H9 (cell line): Measurements from ENCODE around the gene TSTD1. TPM values are rescaled to one million over a fixed set of nuclear protein-coding genes. Genes with fewer than 3 reads are reported as not detected.

Experiments
- DNase-seq: peaks from one replicate; pipeline ENCODE4 v3.0.0-alpha.2; 2017
- H2AFZ ChIP-seq: one replicate; pipeline ENCODE4 v1.6.1; 2013; ENCODE audit warnings: mild to moderate bottlenecking, low read length, control low read depth, moderate library complexity
- H2AK5ac ChIP-seq: 2 replicates; pipeline ENCODE4 v1.6.1; 2013; ENCODE audit warnings: low read length, control low read depth, mixed read lengths; ENCODE audit not compliant: insufficient read length
- H2BK120ac ChIP-seq: one replicate; pipeline ENCODE4 v1.6.1; 2013; ENCODE audit warnings: low read depth, mild to moderate bottlenecking, low read length, control low read depth, inconsistent platforms; ENCODE audit not compliant: poor library complexity, severe bottlenecking
- H2BK12ac ChIP-seq: 2 replicates; pipeline ENCODE4 v1.6.1; 2013; ENCODE audit warnings: low read length, control low read depth, mixed read lengths, low read depth; ENCODE audit not compliant: insufficient read length
- H2BK15ac ChIP-seq: 2 replicates; pipeline ENCODE4 v1.6.1; 2013; ENCODE audit warnings: low read depth, low read length, control low read depth
- H2BK20ac ChIP-seq: one replicate; pipeline ENCODE4 v1.6.1; 2013; ENCODE audit warnings: low read depth, mild to moderate bottlenecking, low read length, control low read depth, inconsistent platforms; ENCODE audit not compliant: poor library complexity, severe bottlenecking
- H2BK5ac ChIP-seq: 2 replicates; pipeline ENCODE4 v1.6.1; 2013; ENCODE audit warnings: low read length, control low read depth, mixed read lengths; ENCODE audit not compliant: insufficient read length
- H3K14ac ChIP-seq: 2 replicates; pipeline ENCODE4 v1.6.1; 2013; ENCODE audit warnings: low read length, control low read depth; ENCODE audit not compliant: insufficient read depth
- H3K18ac ChIP-seq: 2 replicates; pipeline ENCODE4 v1.6.1; 2013; ENCODE audit warnings: low read depth, mild to moderate bottlenecking, mixed read lengths, low read length, control low read depth; ENCODE audit not compliant: insufficient read length
- H3K23ac ChIP-seq: 2 replicates; pipeline ENCODE4 v1.6.1; 2013; ENCODE audit warnings: low read length, control low read depth, mixed read lengths, low read depth; ENCODE audit not compliant: insufficient read length
- H3K23me2 ChIP-seq: 2 replicates; pipeline ENCODE4 v1.6.1; 2013; ENCODE audit warnings: low read depth, mild to moderate bottlenecking, mixed read lengths, low read length, control low read depth; ENCODE audit not compliant: insufficient read length, poor library complexity, severe bottlenecking
- H3K27ac ChIP-seq: 2 replicates; pipeline ENCODE4 v1.5.1; 2013; ENCODE audit warnings: low read length, control low read depth, mixed read lengths, low read depth; ENCODE audit not compliant: insufficient read length
- H3K27me3 ChIP-seq: 2 replicates; pipeline ENCODE4 v1.6.1; 2013; ENCODE audit warnings: low read length, control low read depth, inconsistent platforms; ENCODE audit not compliant: insufficient read depth
- H3K4ac ChIP-seq: 2 replicates; pipeline ENCODE4 v1.6.1; 2013; ENCODE audit warnings: low read depth, mild to moderate bottlenecking, control low read depth, inconsistent platforms, low read length, moderate library complexity
- H3K4me1 ChIP-seq: 2 replicates; pipeline ENCODE4 v1.6.1; 2013; ENCODE audit warnings: low read length, control low read depth, inconsistent platforms; ENCODE audit not compliant: insufficient read depth
- H3K4me2 ChIP-seq: 2 replicates; pipeline ENCODE4 v1.6.1; 2013; ENCODE audit warnings: low read length, control low read depth, mixed read lengths; ENCODE audit not compliant: insufficient read length, insufficient read depth
- H3K56ac ChIP-seq: 2 replicates; pipeline ENCODE4 v1.6.1; 2013; ENCODE audit warnings: low read depth, mild to moderate bottlenecking, mixed read lengths, low read length, control low read depth; ENCODE audit not compliant: insufficient read length
- H3K79me1 ChIP-seq: 2 replicates; pipeline ENCODE4 v1.6.1; 2013; ENCODE audit warnings: low read depth, mild to moderate bottlenecking, moderate library complexity, low read length, control low read depth, inconsistent platforms; ENCODE audit not compliant: insufficient read depth, poor library complexity, severe bottlenecking
- H3K79me2 ChIP-seq: 2 replicates; pipeline ENCODE4 v1.6.1; 2013; ENCODE audit warnings: low read length, control low read depth, inconsistent platforms; ENCODE audit not compliant: insufficient read depth
- H3K9ac ChIP-seq: 2 replicates; pipeline ENCODE4 v1.6.1; 2013; ENCODE audit warnings: low read length, control low read depth, mixed read lengths; ENCODE audit not compliant: insufficient read length; ENCODE audit errors: extremely low read depth
- H3K9me3 ChIP-seq: one replicate; pipeline ENCODE4 v1.6.1; 2013; ENCODE audit warnings: low read depth, low read length, inconsistent platforms; ENCODE audit not compliant: control insufficient read depth
- H3T11ph ChIP-seq: one replicate; pipeline ENCODE4 v1.6.1; 2013; ENCODE audit warnings: mild to moderate bottlenecking, low read length, control low read depth, inconsistent platforms
- H4K20me1 ChIP-seq: one replicate; pipeline ENCODE4 v1.6.1; 2013; ENCODE audit not compliant: control insufficient read depth, insufficient read length, insufficient read depth
- H4K5ac ChIP-seq: 2 replicates; pipeline ENCODE4 v1.6.1; 2013; ENCODE audit warnings: low read depth, mild to moderate bottlenecking, mixed read lengths, low read length, control low read depth; ENCODE audit not compliant: insufficient read length
- H4K8ac ChIP-seq: replicated peaks from 2 replicates; pipeline ENCODE4 v1.6.1; 2013; ENCODE audit warnings: low read length, control low read depth, mixed read lengths, low read depth; ENCODE audit not compliant: insufficient read length
- H4K91ac ChIP-seq: 2 replicates; pipeline ENCODE4 v1.6.1; 2013; ENCODE audit warnings: low read depth, mild to moderate bottlenecking, moderate library complexity, mixed read lengths, low read length, control low read depth; ENCODE audit not compliant: insufficient read length
- H3K27ac Mint-ChIP-seq, 3 experiments: 2 replicates in 2 of 3; 3 replicates in 1 of 3; pipeline ENCODE4 v1.8.0; 2020 to 2021; ENCODE audit warnings: mixed read lengths in 3 of 3, mild to moderate bottlenecking in 1 of 3, moderate library complexity in 1 of 3
- H3K27me3 Mint-ChIP-seq: 2 replicates; pipeline ENCODE4 v1.8.0; 2021; ENCODE audit warnings: low read depth, mild to moderate bottlenecking, moderate library complexity, mixed read lengths
- H3K36me3 Mint-ChIP-seq, 3 experiments: 2 replicates in 2 of 3; 3 replicates in 1 of 3; pipeline ENCODE4 v1.8.0; 2020 to 2021; ENCODE audit warnings: low read depth in 3 of 3, mixed read lengths in 3 of 3; ENCODE audit not compliant: insufficient read depth in 1 of 3
- H3K4me1 Mint-ChIP-seq, 2 experiments: 2 replicates each; pipeline ENCODE4 v1.8.0; 2020; ENCODE audit warnings: mixed read lengths in 2 of 2
- H3K4me3 Mint-ChIP-seq, 2 experiments: 2 replicates in 1 of 2; 3 replicates in 1 of 2; pipeline ENCODE4 v1.8.0; 2020 to 2021; ENCODE audit warnings: mild to moderate bottlenecking in 2 of 2, mixed read lengths in 2 of 2, moderate library complexity in 1 of 2
- H3K9me3 Mint-ChIP-seq, 2 experiments: 2 replicates in 1 of 2; 3 replicates in 1 of 2; pipeline ENCODE4 v1.8.0; 2020; ENCODE audit warnings: mild to moderate bottlenecking in 2 of 2, mixed read lengths in 2 of 2, moderate library complexity in 1 of 2
- WGBS: extraction: QIAGEN DNeasy Blood & Tissue Kit; methylation state at CpG from one replicate; pipeline ENCODE4 v1.1.7; 2013; ENCODE audit warnings: missing lambda C conversion rate, low lambda C conversion rate, mixed read lengths; ENCODE audit not compliant: insufficient read length; ENCODE audit errors: extremely low coverage; 5-methylcytosine and 5-hydroxymethylcytosine counted together
- total RNA-seq: library from RNA; stranded (reverse); gene quantifications from 2 replicates; pipeline ENCODE4 v1.2.1, GENCODE V29; 2021
- TF ChIP-seq, protein P1 (sequence below): fragments of 200-600 bp; sonication (generic); conservative IDR thresholded peaks from 3 replicates; pipeline ENCODE4 v1.8.0; 2021; ENCODE audit warnings: antibody characterized with exemption, mild to moderate bottlenecking

Gene TSTD1
- total RNA-seq, 1 experiment from 2014 or later: 73.7 TPM

GRCh38 chr1:160999376-160999775 is 39.4 kb downstream of the TSTD1 start:
- Mint-ChIP-seq H3K4me3 (no peak overlapping the region), H3K27ac (no peak overlapping the region; a peak in 1 of 7 replicates), H3K27me3 (no peaks in the 10 kb centered on the region), H3K4me1 (peaks cover 3% of the 10 kb centered on the region in 2 experiments; a peak in 1 of 4 replicates), H3K36me3 (peaks cover 31 to 73% (median 71%) of the 10 kb centered on the region in 3 experiments; a peak in 6 of 7 replicates), H3K9me3 (no peaks in the 10 kb centered on the region)
- Histone ChIP-seq H3K27ac (no peak overlapping the region), H3K56ac (no peak overlapping the region), H2BK12ac (no peak overlapping the region), H2AFZ (no peak overlapping the region), H4K8ac (no peak overlapping the region), H3K79me2 (no peaks in the 10 kb centered on the region; the same call in 1 of the 2 replicates), H3T11ph (no peak overlapping the region), H3K9ac (no peak overlapping the region), H3K14ac (no peak overlapping the region), H2BK20ac (no peak overlapping the region), H4K91ac (no peak overlapping the region), H2BK120ac (no peak overlapping the region), H2BK15ac (no peak overlapping the region), H4K5ac (no peak overlapping the region), H3K27me3 (no peaks in the 10 kb centered on the region), H3K79me1 (no peaks in the 10 kb centered on the region), H2BK5ac (no peak overlapping the region), H4K20me1 (peaks cover 3% of the 10 kb centered on the region), H3K4me1 (no peaks in the 10 kb centered on the region), H2AK5ac (no peak overlapping the region), H3K9me3 (no peaks in the 10 kb centered on the region), H3K4ac (no peak overlapping the region), H3K4me2 (no peak overlapping the region), H3K23ac (no peak overlapping the region), H3K23me2 (no peaks in the 10 kb centered on the region), H3K18ac (no peak overlapping the region)
- no CpG with 5 or more reads among the region's 5 CpGs for WGBS
- DNase-seq: no peak
- TF ChIP-seq, protein P1, sequence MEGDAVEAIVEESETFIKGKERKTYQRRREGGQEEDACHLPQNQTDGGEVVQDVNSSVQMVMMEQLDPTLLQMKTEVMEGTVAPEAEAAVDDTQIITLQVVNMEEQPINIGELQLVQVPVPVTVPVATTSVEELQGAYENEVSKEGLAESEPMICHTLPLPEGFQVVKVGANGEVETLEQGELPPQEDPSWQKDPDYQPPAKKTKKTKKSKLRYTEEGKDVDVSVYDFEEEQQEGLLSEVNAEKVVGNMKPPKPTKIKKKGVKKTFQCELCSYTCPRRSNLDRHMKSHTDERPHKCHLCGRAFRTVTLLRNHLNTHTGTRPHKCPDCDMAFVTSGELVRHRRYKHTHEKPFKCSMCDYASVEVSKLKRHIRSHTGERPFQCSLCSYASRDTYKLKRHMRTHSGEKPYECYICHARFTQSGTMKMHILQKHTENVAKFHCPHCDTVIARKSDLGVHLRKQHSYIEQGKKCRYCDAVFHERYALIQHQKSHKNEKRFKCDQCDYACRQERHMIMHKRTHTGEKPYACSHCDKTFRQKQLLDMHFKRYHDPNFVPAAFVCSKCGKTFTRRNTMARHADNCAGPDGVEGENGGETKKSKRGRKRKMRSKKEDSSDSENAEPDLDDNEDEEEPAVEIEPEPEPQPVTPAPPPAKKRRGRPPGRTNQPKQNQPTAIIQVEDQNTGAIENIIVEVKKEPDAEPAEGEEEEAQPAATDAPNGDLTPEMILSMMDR: no peak
